Bone marrow (tissue), 2 donors: ENCODE data around the gene C2orf69.

Experiments used
- DNase-seq, 2 donors: peaks; one replicate each; lab custom pipeline; 2025; lab: John Stamatoyannopoulos, UW

Gene C2orf69

DNA sequence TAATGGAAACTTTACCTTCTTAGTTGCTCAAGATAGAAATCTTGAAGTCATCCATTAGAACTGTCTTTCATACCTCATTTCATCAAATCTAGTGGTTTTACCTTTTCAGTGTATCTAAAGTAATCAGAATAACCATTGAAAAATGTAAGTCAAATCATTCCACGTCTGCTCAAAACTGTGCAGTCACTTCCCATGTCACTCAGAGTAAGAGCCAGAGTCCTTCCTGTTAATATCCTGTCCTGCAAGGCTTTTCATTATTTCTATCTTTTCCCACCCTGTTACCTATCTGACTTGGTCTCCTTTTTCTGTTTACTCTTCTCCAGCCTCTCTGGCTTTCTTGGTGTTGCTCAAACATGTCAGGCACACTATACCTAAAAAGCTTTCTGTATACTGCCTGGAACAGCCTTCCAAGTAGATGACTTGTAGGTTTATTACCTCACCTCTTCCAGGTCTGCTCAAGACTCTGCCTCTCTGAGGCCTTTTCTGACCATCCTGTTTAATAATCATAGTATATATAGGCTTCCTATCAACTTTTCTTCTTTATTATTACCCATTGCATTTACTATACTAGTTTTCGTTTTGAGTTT, 3.4 kb downstream of the C2orf69 start:
- no peak for DNase-seq

DNA sequence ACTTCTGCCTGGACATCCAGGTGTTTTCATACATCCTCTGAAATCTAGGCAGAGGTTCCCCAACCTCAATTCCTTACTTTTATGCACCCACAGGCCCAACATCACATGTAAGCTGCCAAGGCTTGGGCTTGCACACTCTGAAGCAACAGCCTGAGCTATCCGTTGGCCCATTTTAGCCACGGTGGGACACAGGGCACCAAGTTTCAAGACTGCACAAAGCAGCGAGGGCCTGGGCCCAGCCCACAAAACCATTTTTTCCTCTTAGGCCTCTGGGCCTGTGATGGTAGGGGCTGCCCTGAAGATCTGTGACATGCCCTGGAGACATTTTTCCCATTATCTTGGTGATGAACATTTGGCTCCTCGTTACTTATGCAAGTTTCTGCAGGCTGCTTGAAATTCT, 5.9 kb downstream of the C2orf69 start:
- no peak for DNase-seq

DNA sequence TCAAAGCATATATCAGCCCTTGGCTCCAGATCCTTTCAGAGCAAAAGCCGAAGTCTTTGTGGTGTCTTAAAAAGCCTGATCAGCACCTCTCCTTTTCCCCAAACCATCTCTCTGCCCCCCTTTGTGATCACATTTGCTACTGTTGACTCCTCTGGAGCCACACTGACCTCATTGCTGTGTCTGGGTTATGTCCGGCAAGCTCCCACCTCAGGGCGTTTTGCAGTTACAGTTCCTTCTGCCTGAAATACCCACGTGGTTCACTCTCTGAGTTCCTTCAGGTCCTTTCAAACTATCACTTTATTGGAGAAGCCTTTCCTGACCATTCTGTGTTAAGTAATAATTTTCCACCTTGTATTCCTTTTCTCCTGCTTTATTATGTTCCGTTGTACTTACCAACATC, 11.8 kb downstream of the C2orf69 start:
- DNase-seq, result no peak

DNA sequence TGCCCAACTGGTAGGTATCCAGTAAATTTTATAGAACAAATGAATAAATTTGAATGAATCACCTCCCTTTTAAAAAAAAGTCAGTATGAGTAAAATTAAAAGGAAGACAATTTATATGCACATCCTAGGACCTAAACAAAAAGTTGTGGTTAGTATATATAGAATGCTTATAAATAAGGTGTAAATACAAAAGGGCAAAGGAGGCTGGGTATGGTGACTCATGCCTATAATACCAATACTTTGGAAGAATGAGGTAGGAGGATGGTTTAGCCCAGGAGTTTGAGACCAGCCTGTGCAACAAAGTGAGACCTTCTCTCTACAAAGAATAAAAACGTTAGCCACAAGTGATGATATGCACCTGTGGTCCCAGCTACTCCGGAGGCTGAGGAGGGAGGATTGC, 12.8 kb downstream of the C2orf69 start:
- DNase-seq, result no peak

DNA sequence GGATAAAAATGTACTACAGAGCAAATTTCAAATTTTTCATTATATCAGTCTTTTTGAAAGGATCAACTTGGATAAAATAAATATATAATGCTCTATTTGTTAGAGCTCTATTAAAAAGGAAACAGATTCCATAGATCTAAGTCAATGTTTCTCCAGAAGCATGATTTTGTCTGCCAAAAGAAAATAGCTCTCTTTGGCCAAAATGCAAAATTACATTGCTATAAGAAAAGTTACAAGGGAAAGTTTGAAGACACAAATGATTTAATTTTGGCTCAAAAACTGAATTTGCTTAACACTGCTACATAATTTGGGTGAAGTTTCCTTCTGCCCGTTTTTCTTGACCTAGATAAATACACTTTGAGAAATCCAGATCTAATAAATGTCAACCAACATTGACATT, 15.7 kb downstream of the C2orf69 start:
- no peak for DNase-seq

DNA sequence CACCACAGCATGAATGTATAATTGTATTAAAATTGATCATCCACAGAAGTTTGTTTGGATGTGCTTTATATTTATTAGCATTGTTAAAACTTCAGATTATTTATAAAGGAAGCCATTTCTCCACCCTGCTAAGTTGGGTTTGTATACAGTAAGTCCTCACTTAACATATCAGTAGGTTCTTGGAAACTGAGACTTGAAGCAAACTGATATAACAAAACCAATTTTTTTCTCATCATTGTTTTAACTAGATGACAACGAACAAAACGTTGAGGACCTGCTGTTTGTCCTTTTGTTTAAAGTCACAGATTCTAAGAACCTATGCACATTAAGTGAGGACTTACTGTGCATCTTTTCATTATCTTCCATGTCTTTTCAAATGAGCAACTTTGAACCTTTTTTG, 17.1 kb downstream of the C2orf69 start:
- no peak for DNase-seq

DNA sequence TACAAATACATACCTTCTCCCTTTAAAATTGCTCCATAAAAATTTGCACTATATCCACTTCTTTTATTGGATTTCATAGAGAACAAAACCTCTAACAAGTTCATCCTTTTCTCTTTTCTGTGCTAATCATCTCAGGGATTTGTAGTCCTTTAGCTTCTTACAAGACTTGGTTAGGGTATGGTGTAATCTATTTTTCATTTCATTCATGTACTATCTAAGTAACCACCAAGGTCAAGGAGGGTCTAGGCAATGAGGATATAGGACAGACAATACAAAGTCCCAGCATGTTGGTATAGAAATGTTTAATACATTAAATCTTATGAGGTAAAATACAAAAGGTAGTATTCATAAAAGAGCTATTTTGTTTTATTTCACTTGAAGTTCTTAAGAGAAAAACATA, 17.5 kb downstream of the C2orf69 start:
- no peak for DNase-seq

DNA sequence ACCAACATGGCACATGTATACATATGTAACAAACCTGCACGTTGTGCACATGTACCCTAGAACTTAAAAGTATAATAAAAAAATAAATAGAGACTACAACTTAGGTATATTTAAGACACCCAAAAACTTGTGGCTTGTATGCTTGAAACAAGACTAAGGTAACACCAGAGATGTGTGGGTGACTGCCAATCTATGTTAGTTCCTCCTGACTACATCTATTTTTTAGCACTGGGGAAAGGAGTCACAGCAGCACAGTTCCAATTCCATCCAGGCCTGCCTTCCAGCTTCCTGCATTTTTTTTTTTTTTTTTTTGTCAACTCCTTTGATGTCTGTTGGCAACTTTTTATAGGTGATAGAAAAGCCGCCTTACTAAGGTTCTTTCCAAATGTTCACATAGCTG, 18.2 kb downstream of the C2orf69 start:
- DNase-seq, result no peak

DNA sequence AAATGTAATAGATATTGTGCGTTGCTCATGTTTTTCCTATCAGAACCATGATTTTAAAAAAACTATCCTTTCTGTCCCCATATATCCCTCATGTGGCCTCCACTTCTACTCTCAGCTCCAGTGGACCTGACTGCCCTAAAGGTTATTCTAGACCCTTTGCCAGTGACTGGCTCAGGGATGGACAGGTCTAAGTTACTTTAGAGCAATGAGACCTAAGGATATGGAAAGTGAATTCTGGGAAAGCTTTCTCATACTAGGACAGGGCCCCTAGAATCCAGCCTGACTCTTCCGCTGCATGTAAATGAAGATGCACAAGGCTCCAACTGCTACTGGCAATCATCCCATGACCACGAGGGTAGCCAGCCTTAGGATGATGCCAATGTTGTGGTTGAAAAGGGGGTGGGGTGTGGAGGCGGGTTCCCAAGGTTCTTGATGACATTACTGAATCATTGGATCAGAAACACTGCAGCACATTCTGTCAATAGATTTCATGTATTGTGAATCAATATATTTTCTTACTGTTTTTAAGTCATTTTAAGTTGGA, 21.3 kb downstream of the C2orf69 start:
- DNase-seq, result no peak

DNA sequence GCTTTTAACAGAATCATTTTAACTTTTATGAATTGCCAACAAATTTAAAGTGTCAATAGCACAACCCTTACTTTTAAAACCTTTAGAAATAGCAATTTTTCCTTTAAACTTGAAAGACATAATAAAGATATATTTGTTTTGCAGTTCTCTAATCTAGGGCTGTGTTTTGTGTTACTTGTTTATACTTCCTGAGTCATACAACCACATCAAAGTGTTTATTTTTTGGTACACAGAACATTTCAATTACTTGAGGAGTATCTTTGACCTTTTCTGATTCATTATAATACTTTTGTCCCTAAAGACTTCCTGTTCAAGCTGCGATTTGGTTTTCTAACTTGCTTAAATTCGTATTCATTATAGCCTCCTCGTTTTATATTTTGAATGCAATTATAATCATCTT, 22.4 kb downstream of the C2orf69 start:
- DNase-seq, result no peak

DNA sequence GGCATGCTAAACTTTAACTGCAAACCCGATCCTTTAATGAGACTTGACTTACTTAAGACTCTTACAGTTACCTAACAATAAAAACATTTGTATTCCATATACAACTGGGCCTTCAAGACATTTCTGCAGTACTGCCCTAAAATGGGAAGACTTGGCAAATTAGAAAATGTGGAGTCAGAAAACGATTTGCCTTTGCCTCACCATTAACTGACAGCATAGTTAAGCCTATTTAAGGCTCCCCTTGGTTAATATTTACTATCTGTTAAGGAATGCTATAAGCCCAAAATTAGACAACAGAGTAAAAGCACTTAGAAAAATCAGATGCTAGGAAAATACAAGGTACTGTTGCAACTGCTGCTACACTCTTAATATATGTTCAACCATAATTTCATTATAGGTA, 25.5 kb downstream of the C2orf69 start:
- DNase-seq, result no peak

DNA sequence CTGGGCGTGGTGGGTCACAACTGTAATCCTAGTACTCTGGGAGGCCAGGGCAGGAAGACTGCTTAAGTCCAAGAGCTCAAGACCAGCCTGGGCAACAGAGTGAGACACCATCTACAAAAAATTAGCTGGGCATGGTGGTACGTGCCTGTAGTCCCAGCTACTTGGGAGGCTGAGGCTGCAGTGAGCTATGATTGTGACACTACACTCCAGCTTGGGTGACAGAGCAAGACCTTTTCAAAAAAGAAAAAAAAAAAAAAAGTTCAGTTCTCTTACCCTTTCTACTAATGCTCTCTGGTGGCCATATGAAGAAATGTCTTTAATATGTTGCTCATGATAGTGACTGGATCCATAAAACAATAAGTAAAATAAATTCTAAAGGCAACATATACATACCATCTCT, 29.3 kb downstream of the C2orf69 start:
- peak in 1 of 2 donors; percentile 58 for DNase-seq

DNA sequence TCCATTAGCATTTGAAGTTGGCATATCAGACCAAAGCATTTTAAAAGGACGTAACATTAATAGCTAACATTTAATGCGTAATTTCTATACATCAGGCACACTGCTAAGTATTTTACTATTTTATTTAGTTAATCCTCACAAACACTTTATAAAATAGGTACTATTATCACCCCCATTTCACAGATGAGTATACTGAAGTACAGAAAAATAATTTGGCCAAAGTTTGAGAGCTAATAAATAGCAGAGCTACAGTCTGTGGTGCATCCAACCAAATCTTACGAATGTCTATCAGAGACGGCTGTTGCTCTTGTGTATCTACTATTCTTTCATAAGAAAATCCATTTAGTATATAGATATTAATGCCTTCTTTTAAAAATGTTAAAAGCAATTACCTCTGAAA, 32.3 kb downstream of the C2orf69 start:
- no peak for DNase-seq

DNA sequence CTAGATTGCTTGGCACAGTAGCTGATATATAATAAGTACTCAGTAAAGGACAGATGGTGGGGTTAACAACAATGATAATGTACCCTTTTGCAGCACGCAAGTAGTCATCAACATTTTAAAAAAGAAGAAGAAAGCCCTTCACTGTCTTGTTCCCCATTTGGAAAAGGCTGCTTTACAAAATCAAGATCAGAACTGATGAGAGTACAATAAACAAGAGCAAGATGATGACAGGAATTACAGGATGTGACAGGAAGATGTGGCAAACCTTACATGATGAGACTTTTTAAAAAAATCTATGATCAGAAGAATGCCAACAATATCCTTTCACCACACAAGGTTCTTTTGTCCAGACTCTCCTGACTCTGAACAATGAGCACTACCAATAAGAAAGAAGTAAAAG, 35.1 kb downstream of the C2orf69 start:
- peak in 1 of 2 donors; percentile 35 for DNase-seq

DNA sequence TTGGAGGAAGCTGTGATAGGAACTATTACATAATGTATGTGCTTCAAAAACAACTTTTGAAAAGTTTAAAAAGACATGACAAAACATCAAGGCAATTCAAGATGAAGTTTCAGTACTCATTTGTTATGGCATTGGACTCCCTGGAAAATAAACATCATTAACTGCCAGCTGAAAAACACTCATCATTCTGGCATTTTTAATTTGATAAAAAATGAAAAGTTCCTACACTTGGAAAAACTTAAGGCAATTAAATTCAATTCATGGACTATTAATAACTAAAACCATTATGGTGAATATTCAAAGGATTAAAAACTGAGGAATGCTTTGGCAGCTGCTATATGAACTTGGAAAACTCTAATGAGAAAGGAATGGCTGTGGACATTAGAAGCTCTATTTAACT, 35.7 kb downstream of the C2orf69 start:
- DNase-seq, result no peak

DNA sequence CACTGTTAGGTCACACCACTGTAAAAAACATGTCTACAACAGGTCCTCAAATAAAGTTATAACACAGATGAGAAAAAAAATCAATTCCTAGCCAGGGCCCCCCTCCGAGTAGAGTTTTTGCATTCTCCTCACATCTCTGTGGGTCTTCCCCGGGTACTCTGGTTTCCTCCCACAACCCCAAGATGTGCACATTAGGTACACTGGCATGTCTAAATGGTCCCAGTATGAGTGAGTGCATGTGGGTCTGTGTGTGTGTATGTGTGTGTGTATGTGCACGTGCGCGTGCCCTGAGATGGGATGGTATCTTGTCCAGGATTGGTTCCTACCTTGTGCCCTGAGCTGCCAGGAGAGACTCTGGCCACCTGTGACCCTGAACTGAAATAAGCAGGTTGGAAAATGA, 39.3 kb downstream of the C2orf69 start:
- DNase-seq, result no peak

DNA sequence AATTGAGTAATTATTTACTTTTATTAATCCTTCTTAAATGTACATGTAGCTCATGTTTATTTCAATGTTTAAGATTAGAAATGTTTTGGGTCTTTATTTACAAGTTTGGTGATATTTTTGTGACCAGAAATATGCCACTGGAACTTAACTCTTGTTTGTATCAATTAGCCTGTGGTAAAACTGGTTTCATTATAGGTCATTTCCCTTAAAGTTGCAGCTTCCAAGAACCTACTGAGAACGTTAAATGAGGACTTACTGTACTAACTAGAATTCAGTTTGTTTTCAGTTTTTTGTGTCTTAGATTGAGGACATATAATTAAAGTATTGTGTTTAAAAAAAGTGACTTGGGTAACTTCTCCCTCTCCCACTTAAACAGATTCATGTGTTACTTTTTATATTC, 39.9 kb downstream of the C2orf69 start:
- DNase-seq, result no peak

DNA sequence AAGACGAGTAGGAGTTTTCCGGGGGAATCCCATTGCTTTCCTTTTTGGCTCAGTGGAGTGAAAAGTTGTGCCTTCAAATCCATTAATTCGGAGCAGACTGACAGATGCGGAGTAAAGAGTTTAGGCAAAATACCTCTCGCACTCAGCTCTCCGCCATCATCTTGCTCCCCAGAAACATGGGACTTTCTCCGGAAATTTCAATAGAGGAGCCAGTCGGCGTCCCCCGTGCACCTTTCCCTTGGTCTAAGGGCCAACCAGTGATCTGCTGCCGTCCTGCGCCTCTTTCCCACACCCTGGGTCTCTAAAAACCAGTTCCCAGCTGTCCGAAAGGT, 43.9 kb downstream of the C2orf69 start:
- DNase-seq, result no peak

DNA sequence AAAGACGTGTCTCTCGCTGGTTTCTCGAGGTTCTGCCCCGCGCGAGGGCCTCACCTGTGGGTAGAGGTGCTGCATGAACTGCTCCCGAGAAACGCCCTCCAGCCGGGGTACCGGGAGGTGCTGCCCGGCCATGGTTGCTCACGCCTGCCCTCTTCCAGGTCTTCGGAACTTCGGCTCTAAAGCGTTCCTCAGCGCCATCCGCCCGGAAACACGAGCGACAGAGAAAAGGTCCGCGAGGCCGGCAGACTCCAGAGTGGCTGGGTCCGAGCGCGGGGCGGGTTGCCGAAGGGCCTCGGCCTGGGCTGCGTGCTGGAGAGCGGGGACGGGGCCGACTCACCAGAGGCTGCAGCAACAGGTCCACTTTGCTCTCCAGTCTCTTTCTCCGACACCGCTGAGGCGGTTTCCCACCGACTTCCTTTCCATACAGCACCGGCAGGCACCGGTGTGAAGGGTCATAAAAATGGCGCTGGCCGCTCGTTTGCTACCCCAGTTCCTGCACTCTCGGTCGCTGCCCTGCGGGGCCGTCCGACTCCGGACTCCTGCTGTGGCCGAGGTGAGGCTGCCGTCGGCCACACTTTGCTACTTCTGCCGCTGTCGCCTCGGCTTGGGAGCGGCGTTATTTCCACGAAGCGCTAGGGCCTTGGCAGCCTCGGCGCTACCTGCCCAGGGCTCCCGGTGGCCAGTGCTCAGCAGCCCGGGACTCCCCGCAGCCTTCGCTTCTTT, 44.4 kb downstream of the C2orf69 start, which contains the start of the genes MAIP1 and TYW5:
Gene MAIP1, plus strand, starts transcription at position 244 of the 723 bp plus-strand sequence. Its CDS starts 217 bp downstream, at position 461.
Gene TYW5, minus strand, starts transcription at position 153 of the 723 bp plus-strand sequence. Its CDS starts 21 bp downstream, at position 132.
- peak; percentile 61 to 95 for DNase-seq

DNA sequence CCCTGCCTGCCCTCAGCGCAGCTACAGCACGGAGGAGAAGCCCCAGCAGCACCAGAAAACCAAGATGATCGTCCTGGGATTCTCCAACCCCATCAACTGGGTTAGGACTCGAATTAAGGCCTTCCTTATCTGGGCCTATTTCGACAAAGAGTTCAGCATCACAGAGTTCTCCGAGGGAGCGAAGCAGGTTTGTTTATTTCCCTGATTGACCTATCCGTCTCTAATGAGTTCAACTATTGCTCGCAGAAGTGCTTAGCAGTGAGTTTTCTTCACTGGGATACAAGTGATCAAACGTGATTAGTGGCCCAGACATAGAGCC, 44.9 kb downstream of the C2orf69 start:
- no peak for DNase-seq

DNA sequence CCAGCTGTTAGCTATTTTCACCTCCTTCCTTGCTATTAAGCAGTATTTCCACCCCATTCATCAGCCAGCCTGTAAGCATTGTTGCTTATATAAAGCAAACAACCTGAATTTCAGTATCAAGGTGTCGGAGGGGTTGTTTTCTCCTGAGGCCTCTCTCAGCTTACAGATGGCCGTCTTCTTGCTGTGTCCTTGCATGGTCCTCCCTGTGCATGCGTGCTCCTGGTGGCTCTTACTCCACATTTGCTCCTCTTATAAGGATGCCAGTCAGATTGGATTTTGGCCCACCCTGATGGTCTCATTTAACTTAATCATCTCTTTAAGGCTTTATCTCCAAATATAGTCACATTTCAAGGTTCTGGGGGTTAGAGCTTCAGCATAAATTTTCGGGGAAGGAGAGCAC, 46.9 kb downstream of the C2orf69 start:
- DNase-seq, result no peak

DNA sequence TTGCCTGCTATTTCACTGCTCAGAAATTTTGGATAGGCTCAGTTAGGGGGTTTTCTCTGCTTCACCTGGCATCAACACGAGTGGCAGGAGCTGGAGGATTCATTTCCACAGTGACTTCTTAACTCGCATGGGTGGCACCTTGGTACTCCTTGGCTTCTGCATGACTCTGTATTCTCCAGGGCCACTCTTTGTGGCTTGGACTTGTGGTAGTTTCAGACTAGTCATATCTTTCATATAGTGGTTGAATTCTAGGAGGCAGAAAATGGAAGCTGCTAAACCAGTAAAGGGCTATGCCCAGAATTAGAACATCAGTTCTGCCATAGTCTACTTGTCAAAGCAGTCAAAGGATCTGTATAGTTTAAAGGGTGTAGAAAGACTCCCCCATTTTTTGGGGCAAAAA, 51.1 kb downstream of the C2orf69 start:
- no peak for DNase-seq

DNA sequence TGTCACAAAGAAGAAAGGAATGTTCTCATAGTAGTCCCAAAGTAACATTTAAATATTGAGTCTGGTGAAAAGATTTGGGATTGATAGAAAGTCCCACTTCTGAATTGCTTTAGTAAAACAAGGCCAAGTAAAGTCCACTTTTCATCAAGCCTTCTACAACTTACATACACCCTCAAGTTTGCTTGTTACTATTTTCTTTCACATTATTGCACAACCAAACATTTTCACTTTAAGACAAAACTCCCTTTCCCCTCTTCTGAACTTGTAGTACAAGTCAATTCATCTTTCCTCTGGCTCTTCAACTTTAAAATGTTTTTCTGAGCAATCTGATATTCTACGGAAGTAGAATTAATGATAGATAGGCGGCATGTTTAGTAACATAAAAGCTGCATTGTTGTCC, 55.3 kb downstream of the C2orf69 start:
- no peak for DNase-seq

DNA sequence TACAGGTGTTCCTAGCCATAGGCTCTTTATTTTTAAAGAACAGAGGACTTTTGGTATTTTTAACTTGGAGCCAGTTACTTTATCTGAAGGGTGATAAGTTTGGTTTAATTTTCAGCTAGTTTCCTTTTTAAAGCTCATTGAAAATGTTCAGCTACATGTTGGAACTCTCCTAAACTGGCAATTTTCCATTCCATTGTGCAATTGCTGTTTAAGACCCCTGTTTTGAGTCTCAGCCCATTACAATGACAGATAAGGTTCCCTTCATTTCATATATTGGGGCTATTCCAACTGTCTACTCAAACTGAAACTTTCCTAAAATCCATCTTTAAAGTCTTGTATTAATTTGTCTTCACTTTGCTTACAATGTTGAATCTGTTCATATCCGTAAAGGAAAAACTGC, 55.9 kb downstream of the C2orf69 start:
- DNase-seq, result no peak
